Astrocyte (in vitro differentiated cells and primary cell): ENCODE results near the gene DDR1.
"Not testable (repeated sequence)": the region's sequence is repeated elsewhere in the genome, so short reads cannot be mapped to it uniquely, and the experiment has no call there.

Source experiments
- EZH2 ChIP-seq: IDR thresholded peaks from 2 replicates; pipeline ENCODE4 v1.6.1; 2012; ENCODE audit warnings: mild to moderate bottlenecking, low read length, inconsistent platforms; ENCODE audit not compliant: insufficient read depth
- TF ChIP-seq, protein P1 (sequence below): IDR thresholded peaks from 2 replicates; pipeline ENCODE4 v1.5.1; 2011; ENCODE audit warnings: low read depth, mild to moderate bottlenecking, inconsistent platforms, low read length, moderate library complexity; ENCODE audit not compliant: insufficient read depth

DNA sequence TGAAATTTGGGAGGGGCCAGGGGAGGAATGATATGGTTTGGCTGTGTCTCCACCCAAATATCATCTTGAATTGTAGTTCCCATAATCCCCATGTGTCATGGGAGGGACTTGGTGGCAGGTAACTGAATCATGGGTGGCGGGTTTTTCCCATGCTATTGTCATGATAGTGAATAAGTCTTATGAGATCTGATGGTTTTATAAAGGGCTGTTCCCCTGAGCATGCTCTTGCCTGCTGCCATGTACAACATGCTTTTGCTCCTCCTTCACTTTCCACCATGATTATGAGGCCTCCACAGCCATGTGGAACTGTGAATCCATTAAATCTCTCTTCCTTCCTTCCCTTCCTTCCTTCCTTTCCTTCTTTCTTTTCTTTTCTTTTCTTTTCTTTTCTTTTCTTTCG is 31.9 kb upstream of the DDR1 start:
- TF ChIP-seq, protein P1, sequence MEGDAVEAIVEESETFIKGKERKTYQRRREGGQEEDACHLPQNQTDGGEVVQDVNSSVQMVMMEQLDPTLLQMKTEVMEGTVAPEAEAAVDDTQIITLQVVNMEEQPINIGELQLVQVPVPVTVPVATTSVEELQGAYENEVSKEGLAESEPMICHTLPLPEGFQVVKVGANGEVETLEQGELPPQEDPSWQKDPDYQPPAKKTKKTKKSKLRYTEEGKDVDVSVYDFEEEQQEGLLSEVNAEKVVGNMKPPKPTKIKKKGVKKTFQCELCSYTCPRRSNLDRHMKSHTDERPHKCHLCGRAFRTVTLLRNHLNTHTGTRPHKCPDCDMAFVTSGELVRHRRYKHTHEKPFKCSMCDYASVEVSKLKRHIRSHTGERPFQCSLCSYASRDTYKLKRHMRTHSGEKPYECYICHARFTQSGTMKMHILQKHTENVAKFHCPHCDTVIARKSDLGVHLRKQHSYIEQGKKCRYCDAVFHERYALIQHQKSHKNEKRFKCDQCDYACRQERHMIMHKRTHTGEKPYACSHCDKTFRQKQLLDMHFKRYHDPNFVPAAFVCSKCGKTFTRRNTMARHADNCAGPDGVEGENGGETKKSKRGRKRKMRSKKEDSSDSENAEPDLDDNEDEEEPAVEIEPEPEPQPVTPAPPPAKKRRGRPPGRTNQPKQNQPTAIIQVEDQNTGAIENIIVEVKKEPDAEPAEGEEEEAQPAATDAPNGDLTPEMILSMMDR, result not testable (repeated sequence)
- not testable (repeated sequence) for TF ChIP-seq EZH2
